Measurements from ENCODE around the gene FOXE3.
"Not testable (repeated sequence)": the region's sequence is repeated elsewhere in the genome, so short reads cannot be mapped to it uniquely, and the experiment has no call there.

The FOXE3 gene

DNA sequence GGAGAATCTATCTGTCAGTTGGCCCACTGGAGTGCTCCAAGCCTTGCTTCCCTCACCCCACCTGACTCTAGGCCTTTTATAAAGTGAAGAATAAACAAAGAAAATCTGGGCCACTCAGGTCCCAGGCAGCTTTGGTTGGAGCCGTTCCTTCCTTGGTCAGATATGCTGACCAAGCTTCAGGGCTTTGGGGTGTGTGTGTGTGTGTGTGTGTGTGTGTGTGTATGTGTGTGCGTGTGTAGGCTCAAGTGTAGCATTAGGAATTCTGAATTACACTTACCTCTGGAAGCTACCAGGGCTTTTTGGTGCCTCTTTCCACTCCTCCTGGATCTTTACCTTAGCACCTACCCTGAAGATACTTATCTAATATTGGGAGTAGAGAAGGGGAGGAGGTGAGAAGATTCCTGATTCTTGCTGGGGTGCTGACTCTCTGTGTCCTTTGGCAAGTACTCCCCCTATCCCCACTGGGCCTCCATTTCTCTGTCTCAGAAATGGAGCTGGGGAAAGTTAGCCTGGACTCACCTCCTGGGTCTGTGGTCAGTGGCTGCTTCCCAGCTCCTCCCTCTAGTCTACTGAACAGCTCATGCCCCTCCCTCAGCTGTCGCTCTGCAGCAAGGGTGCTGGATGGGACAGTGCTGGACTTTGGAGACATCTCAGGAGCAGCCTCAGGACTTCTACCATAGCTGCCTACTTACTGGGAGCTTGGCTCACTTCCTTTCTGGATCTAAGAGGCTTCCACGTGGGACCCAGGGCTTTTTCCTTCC, 32.6 kb downstream of the FOXE3 start:
- peak in 1 of 2 experiments; percentile 34 for DNase-seq (ENCODE audit: low read depth in 1 of 2, low spot score in 1 of 2)
- in situ Hi-C loops (cut with HindIII; ENCODE audit: low pct_unique_long_range_greater_than_20kb, low sequenced_read_pairs): no loop called here
- TF ChIP-seq JUND (IDR thresholded peaks at IDR 0.05; ENCODE audit: low read depth): no peak

DNA sequence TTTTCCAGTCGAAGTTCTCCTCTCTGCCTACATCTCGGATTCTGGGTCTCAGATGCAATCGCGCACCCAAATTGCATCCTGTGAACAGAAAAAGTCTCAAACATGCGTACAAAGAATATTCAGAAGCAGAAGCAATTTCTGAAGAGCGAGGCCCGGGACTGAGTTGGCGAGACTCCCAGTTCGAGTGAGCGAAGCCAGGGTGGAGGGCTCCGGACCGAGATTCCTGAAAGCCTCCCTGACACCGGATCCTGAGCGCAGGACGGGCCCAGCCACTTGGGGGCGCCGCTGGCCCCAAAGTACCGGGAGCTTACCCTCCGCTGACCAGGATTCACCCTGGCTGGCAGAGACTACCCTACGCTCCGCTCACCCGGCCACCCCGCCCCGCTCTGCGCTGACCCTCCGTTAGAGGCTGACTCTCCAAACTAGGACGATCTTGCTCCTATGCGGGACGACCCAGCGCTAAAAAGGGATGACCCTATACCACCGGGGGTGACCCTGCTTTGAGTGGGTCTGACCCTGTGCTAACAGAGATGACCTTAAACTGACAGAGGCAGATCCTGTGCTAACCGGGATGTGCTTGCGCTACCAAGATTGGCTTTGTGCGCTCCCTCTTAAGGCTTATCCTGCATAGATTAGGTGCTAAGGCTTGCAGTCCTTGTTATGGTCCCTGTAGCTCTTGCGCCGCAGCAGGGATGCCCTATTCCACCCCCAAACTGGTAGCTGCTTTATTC, 33.9 kb downstream of the FOXE3 start:
- no peak for TF ChIP-seq JUND (IDR thresholded peaks at IDR 0.05; ENCODE audit: low read depth)
- in situ Hi-C loops (cut with HindIII; ENCODE audit: low pct_unique_long_range_greater_than_20kb, low sequenced_read_pairs): no loop called here
- peak in 1 of 2 experiments; percentile 42 for DNase-seq (ENCODE audit: low read depth in 1 of 2, low spot score in 1 of 2)

DNA sequence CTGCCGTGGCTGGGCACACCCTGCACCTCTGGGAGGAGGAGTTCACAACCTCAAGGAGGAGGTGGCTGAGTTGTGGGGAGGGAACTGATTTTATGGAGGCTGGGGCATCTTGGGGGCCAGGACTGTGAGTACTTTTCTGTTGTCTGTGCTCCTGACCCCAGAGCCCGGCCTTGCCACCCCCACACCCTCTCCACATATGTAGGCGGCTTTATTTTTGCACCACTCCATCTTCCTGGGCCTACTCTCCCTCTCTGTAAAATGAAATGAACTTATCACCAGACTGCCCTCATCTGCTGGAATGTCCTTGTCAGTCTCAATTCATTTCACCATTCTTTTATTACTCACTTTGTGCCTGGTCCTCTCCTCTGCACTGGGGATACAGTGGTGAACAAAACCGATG, 34.5 kb downstream of the FOXE3 start:
- TF ChIP-seq JUND (IDR thresholded peaks at IDR 0.05; ENCODE audit: low read depth): no peak
- in situ Hi-C loops (cut with HindIII; ENCODE audit: low pct_unique_long_range_greater_than_20kb, low sequenced_read_pairs): no loop called here
- DNase-seq (ENCODE audit: low read depth in 1 of 2, low spot score in 1 of 2): no peak

DNA sequence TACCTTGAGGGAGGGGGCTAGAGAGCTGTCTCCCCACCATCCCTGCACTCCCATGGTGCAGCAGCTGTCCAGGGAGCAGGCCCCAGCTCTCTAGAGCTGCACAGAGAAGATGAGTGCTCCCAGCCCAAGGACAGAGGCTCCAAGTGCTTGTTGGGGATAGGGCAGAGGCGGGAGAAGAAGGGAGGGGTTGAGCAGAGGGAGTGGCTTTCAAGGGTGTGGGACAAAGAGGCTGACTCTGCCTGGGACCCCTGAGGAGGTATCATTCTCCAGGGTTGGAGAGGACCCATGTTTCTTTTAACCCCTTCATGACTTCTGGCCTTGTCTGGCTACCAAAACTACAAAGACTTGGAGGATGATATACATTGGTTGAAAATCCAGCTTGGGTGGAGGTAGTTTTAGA, 36.3 kb downstream of the FOXE3 start:
- DNase-seq (ENCODE audit: low read depth in 1 of 2, low spot score in 1 of 2): no peak
- in situ Hi-C loops (cut with HindIII; ENCODE audit: low pct_unique_long_range_greater_than_20kb, low sequenced_read_pairs): no loop called here
- TF ChIP-seq JUND (IDR thresholded peaks at IDR 0.05; ENCODE audit: low read depth): no peak

DNA sequence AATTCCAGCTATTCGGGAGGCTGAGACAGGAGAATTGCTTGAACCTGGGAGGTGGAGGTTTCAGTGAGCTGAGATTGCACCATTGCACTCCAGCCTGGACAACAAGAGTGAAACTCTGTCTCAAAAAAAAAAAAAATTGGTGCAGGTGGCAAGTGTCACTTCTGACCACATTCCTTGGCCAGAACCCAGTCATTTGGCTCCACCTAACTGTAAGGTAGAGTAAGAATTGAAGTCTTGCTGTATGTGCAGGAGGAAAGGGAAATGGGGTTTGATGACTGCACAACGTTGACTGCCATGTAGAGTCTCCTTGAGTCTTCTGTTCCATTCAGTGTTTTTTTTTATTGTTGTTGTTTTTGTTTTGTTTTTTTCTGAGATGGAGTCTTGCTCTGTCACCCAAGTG, 37.8 kb downstream of the FOXE3 start:
- DNase-seq (ENCODE audit: low read depth in 1 of 2, low spot score in 1 of 2): peak in 1 of 2 experiments; percentile 53
- in situ Hi-C loops (cut with HindIII; ENCODE audit: low pct_unique_long_range_greater_than_20kb, low sequenced_read_pairs): not testable (repeated sequence)

DNA sequence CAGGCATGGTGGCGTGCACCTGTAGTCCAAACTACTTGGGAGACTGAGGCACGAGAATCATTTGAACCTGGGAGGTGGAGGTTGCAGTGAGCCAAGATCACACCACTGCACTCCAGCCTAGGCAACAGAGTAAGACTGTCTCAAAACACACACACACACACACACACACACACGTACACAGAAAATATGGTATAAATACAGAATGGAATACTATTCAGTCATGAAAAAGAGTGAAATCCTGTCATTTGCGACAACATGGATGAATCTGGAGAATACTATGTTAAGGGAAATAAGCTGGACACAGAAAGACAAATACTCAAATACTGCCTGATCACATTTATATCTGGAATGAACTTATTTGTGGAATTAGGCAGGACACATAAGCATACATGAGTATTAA, 40.2 kb downstream of the FOXE3 start:
- TF ChIP-seq JUND (IDR thresholded peaks at IDR 0.05; ENCODE audit: low read depth): no peak
- no peak for DNase-seq (ENCODE audit: low read depth in 1 of 2, low spot score in 1 of 2)
- in situ Hi-C loops (cut with HindIII; ENCODE audit: low pct_unique_long_range_greater_than_20kb, low sequenced_read_pairs): no loop called here

DNA sequence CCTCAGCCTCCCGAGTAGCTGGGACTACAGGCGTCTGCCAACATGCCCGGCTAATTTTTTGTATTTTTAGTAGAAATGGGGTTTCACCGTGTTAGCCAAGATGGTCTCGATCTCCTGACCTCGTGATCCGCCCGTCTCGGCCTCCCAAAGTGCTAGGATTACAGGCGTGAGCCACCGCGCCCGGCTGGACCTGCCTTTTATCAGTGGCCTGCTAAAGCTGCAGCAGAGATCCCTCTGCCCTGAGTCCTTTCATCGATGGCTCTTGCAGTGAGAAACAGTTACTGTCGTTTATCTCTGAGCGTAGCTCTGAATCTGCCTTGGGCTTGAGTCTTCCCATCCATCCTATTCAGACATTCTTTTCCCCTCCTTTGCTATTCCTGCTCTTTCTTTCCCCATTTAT, 41.5 kb downstream of the FOXE3 start:
- in situ Hi-C loops (cut with HindIII; ENCODE audit: low pct_unique_long_range_greater_than_20kb, low sequenced_read_pairs); DNase-seq (ENCODE audit: low read depth in 1 of 2, low spot score in 1 of 2): not testable (repeated sequence)

DNA sequence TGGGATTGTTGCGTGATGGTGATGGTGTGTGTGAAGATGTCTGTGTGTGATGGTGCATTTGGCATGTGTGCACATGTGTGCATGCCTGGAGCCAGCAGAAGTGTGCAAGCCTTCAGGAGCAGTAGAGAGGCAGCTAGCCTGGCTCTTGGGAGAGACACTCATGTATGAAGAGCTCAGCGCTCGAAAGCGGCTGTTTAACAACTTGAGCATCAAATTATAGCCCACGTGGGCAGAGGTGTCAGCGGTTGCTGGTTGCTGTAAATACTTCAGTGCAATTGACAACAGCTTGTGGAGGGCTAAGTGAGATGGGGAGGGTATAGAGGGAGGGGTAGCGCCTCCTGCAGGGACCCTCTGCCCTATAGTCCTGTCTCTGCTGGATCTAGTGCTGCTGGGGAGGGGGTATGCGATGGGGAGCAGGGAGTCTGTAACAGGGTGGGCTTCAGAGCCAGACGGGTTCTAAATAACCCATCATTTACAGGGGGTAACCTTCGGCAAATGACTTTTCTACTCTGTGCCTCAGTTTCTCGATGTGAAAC, 43.2 kb downstream of the FOXE3 start:
- no peak for TF ChIP-seq JUND (IDR thresholded peaks at IDR 0.05; ENCODE audit: low read depth)
- DNase-seq (ENCODE audit: low read depth in 1 of 2, low spot score in 1 of 2): no peak
- in situ Hi-C loops (cut with HindIII; ENCODE audit: low pct_unique_long_range_greater_than_20kb, low sequenced_read_pairs): no loop called here

DNA sequence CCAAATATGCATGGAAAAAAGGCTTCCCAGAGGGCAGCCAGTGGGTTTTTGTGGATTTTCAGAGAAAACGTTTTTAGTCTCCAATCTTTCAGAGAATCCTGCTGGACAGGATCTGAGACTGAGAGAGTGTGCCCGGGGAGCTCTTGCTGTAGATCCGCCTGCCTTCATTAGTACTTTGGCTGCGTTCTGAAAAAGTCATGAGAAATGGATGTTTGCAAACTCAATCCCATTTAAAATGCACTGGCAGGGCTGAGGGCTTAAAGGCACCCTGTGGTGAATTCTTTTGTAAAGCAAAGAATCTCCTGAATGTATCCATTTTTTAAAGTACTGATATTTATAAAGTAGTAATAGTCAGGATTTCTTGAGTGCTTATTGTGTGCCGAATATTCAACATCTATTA, 44.0 kb downstream of the FOXE3 start:
- no peak for TF ChIP-seq JUND (IDR thresholded peaks at IDR 0.05; ENCODE audit: low read depth)
- no peak for DNase-seq (ENCODE audit: low read depth in 1 of 2, low spot score in 1 of 2)
- in situ Hi-C loops (cut with HindIII; ENCODE audit: low pct_unique_long_range_greater_than_20kb, low sequenced_read_pairs): no loop called here

DNA sequence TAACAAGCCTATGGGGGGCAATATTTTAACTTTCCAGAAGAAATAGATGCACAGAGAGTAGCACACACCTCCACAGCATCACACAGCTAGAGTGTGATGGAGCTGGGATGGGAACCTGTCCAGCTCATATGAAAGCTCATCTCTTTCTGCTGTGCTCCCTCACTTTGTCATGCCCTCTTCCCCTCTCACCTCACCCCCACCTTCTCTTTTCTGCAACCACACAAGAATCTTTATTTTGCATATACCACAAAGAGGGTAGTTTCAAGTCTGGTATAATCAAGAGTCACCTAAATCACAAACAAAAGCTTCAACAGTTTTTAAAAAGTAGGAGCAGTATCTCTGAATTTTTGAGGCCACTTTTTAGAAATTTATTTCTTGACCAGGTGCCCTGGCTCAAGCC, 44.4 kb downstream of the FOXE3 start:
- no peak for TF ChIP-seq JUND (IDR thresholded peaks at IDR 0.05; ENCODE audit: low read depth)
- in situ Hi-C loops (cut with HindIII; ENCODE audit: low pct_unique_long_range_greater_than_20kb, low sequenced_read_pairs): no loop called here
- DNase-seq (ENCODE audit: low read depth in 1 of 2, low spot score in 1 of 2): no peak

DNA sequence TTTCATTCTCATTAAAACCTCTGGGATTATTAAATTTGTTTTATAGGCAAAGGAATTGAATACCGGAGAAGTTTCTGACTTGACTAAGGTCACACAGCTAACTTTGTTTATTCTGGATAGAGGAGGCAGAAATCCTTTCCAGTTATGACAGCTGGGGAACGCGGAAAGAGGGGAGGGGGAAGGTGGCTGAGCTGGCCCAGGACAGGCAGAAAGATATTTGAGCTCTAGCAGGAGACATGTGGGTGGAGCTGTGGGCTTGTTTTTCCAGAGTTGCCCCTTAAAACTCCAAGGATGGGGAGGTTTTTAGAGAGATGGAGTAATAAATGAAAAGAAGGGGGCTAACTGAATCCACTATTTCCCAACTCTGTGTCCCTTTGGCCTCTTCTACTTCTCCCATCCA, 49.5 kb downstream of the FOXE3 start:
- in situ Hi-C loops (cut with HindIII; ENCODE audit: low pct_unique_long_range_greater_than_20kb, low sequenced_read_pairs): no loop called here
- no peak for TF ChIP-seq JUND (IDR thresholded peaks at IDR 0.05; ENCODE audit: low read depth)
- DNase-seq (ENCODE audit: low read depth in 1 of 2, low spot score in 1 of 2): peak in 1 of 2 experiments; percentile 66

Data from T47D (cell line).